ENCODE data around the gene STK4.

Gene STK4

DNA sequence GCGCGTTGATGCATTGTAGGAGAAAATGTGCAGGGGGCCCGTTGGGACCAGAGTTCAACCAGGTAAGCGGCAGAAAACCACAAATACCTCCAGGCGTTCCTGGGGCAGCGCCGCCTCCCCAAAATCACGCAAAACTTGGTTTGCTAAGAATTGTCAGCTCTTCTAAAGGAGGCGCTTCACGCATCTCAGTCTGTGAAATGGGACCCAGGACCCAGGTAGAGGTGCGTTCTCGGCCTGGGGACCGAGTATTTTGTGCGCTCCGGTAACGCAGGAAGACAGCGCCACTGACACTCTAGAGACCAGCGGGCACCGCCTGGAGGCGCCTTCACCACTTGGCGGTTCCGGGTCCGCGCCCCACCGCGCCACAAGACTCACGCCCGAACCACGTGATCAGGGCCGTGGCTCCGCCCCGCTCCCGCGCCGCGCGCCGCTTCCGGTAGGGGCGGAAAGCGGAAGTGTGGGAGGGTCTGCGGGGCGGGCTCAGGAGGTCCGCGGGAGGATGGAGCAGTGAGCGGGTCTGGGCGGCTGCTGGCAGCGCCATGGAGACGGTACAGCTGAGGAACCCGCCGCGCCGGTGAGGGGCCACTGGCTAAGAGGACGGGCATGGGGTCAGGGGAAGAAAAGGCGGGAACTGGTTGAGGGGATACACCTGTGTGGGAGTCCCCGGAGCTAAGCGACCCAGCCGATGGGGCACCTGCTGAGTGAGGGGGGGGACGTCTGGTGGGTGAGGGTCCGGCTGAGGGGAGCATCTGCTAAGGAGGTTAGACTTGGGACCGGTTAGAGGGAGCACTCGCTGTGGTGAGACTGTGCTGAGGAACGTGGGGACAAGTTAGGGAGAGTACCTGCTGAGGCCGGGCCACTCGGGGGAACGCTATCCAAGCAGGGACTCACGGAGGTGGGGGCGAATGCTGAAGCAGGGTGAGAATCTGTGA lies at the start of gene STK4:
STK4 (plus strand) TSS at position 483 of the 932 bp plus-strand sequence; CDS start at position 540, 57 bp downstream.
- peak; percentile 51 to 96 (median 90) for DNase-seq

DNA sequence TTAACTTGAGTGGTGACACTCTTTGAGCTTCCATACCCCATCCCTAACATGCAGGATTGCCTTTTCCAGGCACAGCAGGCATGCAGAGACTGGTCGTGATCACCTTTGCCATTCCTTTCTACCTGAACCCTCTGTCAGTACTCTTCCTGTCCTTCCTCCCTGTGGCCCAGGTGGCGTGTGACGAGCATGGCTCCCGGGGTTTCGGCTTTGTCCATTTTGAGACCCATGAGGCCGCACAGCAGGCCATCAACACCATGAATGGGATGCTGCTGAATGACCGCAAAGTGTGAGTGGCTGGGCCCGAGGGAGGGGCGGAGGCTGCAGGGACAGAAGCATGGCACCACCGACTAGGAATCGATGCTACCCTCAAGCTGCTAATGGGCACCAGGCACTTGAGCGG lies 49.7 kb upstream of the STK4 start:
- no peak for DNase-seq

DNA sequence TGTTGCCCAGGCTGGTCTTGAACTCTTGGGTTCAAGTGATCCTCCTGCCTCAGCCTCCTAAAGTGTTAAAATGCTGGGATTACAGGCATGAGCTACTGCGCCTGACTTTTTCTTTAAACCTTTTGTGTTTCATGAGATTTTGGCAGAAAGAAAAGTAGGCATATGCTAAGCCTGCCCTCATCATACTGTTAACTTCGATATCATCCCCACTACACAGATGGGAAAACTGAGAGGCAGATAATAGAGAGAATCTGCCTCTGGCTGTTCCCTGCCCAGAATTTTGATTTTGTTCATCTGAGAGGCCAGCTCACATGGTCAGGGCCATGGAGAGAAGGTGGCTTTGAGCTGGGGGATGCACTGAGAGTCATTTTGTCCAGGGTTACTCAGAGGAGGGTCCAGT lies 48.9 kb upstream of the STK4 start:
- no peak for DNase-seq

DNA sequence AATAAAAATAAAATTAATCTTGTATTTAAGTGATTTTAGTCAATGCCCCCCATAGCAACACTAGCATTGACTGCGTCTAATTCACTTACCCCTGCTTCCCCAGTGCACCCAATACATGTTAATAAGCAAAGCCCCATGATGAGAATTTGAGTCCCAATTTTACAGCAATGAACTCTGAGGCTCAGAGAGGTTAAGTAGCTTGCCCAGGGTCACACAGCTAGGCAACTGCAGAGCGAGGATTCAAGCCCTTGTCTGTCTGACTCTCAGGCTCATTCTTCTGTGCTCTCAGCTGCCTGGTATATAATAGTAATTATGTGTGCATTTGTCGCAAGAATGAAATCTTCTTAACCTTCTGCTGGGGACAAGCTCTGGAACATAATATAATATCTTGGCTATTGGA lies 48.0 kb upstream of the STK4 start:
- no peak for DNase-seq

DNA sequence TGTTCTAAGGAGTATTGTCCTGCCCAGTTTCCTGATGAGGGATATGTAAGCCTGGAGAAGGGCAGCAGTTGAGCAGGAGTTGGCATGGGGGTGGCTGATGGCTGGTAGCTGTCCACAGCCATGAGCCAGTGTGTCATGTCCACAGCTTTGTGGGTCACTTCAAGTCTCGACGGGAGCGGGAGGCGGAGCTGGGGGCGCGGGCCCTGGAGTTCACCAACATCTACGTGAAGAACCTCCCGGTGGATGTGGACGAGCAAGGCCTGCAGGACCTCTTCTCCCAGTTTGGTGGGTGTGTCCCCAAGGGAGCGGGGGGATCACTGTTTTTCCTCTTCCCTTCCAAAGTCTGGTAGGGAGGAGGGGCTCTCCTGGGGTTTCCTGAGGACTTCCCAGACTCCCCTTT lies 47.6 kb upstream of the STK4 start:
- no peak for DNase-seq

DNA sequence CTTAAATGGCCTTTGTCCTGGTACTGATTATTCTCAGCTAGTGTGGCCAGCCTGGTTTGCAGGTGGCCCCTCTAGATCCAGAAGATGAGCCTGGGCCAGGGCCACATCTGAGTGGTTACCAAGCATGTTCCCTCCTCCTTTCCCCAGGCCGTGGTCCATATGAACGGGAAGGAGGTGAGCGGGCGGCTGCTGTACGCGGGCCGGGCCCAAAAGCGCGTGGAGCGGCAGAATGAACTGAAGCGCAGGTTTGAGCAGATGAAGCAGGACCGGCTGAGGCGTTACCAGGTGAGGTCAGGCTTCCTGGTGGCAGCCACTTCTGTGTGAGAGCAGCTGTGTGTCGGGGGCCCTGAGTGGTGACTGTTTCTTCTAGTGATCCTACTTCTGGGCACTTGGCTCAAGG lies 44.9 kb upstream of the STK4 start:
- DNase-seq, result no peak

DNA sequence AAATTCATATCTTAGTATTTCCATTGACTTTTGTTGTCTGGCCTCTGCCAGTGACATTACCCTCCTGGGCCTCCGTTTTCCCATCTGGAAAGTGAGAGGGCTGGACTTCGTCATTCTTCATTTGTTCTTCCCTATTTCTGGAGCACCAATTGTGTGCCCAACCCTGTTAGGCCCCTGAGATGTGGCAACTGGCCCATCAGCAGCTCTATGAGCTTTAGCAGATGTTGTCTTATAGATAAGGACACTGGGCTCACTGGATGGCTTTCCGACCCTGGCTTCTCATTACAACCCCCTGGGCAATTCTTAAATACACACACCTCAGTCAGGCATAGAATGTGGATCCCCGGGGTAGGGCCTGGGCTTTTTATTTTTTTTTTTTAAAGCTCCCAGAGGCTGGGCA lies 41.8 kb upstream of the STK4 start:
- DNase-seq, result no peak

DNA sequence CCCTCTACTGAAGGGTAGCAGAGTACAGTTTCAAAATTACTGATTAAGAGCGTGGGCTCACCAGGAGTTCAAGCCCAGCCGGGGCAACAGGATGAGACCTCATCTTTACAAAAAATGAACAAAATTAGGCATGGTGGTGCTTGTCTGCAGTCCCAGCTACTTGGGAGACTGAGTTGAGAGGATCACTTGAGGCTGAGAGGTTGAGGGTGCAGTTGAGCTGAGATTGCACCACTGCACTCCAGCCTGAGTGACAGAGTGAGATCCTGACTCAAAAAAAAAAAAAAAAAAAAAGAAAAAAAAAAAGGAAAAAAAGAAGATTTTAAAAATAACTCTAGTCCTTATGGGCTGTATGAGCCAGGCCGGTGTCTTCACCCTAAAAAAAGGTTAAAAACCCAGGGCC lies 37.7 kb upstream of the STK4 start:
- no peak for DNase-seq

DNA sequence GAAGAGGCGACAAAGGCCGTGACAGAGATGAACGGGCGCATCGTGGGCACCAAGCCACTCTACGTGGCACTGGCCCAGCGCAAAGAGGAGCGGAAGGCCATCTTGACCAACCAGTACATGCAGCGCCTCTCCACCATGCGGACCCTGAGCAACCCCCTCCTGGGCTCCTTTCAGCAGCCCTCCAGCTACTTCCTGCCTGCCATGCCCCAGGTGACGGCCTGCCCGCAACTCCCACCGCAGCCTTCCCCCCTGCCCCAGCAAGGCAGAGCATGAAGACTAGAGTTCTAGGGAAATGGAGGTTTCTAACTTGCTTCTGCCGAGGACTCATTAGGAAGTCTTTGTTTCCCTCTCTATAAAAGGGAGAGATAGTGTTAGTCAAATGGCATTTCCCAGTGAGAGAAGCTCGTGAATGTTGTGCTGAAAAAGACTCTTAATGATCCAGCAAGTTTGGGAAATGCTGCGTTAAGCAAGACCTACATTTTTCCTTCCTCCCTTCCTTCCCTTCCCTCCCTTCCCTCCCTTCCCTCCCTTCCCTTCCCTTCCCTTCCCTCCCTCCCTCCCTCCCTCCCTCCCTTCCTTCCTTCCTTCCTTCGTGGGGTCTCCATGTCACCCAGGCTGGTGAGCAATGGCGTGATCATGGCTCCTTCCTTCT lies 35.7 kb upstream of the STK4 start:
- no peak for DNase-seq

DNA sequence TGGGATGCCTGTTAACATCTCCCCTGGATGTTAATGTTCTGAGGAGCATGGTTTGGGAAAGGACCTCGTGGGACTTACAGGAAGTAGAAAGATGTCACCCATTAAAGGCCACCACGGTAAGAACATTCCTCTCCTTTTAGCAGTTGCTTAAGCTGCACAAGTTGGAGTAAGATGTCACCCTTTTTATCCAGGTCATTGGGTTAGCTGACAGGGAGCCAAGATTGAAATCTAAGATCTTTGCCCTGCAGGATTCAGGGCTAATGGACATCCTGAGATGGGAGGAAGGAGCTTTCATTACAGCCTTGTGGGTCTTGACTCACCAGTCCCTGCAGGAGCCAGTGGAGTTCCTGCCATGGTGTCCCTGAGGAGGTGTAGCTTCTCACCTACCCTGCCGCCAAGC lies 34.4 kb upstream of the STK4 start:
- DNase-seq, result no peak

DNA sequence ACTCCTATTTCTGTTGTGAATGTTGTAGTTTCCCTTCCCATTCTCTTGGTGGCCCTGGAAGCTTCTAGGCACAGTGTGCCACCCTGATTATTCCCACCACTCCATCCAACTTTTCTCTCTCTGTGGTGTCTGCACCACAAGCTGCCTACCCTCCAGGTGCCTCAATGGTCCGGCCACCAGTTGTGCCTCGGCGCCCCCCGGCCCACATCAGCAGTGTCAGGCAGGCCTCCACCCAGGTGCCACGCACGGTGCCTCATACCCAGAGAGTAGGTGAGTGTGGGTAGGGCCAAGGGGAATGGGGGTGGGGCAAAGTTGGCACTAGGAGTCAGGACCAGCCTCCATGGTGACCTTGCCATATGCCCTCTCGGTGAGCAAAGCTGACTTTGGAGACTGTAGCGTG lies 33.4 kb upstream of the STK4 start:
- no peak for DNase-seq

DNA sequence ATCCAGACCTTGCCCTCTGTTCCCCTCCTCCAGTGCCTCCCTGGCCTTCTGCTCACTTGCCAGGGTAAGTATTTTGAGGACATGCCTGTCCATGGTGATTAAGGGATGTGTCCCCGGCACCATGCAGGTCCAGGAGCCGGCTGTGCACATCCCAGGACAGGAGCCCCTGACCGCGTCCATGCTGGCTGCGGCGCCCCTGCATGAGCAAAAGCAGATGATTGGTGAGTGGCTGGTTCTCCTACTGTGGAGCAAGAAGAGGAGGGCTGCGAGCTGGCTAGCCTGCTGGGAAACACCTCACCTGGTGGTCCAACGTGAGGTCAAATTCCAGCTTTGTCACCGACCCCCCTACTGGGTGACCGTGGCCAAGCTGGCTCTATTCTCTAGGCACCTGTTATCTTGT lies 29.8 kb upstream of the STK4 start:
- DNase-seq, result no peak

DNA sequence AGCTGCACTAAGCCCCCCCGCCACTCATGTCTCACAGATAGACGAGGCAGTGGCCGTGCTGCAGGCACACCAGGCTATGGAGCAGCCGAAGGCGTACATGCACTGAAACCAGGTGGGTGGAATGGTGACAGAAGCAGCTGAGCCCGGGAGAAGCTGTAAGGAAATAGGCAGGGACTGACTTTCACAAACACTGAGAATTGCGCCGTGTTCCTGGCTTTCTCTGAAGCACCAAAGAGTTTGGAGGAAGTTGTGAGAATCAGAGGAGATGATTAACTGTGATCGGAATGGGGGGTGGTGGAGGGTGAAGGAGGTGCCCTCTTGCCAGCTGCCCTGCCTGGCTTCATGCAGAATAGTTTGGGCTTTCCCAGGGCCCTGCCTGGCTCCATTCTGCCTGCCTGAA lies 27.7 kb upstream of the STK4 start:
- DNase-seq, result peak in 23 of 58 donors; percentile 2 to 31 (median 13)

DNA sequence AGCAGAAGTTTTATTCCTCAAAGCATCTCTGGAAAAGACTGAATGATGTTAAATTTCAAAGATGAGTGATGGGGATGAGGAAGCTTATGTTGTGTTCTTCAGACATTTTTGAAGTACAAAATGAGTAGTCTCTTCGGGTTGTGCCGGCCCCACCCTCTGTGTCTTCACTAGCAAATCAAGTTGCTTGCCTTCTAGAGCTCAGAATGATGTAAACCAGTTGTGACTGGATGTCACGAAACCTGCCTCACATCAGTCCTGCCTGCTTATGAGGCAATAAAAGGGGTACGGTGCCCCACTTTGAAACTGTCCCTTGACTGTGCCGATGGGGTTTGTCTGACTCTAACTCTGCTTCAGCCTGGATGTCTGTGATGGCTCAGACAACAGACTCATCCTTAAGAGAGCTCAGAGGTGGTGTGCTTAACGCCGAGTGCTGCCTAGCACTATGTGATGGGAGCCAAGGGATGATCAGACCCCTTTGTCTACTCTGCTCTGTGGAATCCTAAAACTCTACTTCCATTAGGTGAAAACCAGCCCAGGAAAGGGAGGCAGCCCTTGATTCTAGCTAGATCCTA lies 25.1 kb upstream of the STK4 start:
- no peak for DNase-seq

DNA sequence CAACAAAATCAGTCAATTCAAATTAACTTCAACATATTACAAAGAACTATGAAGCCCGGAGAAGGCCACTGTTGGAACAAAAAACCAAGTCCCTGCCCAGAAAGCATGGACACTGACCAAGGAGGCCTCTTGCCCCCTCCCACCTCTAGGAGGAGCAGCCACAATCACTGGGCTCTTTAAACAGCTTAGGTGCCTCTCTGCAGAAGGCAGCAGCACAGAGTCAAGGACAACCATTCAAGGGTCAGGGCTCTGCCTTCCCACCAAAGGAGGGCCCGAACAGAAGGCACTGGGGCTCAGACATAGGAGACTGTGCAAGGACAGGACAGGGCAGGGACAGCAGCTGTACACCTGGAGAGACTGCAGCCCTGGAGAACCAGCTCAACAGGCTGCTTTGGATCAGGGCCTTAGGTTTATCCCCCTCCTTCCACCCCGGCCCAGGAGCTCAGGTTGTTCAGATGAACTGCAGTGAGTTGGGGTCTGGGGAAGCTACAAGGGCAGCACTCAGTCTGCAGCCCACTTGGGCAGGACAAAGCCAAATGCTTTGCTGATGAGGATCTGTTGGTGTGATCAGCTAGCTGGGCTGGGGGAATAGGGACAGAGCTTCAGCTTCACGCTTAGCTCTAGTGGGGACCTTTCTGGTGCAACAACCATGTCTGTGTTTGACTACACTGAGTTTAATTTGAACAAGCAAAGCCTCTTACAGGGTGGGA lies 23.9 kb upstream of the STK4 start:
- DNase-seq, result no peak

DNA sequence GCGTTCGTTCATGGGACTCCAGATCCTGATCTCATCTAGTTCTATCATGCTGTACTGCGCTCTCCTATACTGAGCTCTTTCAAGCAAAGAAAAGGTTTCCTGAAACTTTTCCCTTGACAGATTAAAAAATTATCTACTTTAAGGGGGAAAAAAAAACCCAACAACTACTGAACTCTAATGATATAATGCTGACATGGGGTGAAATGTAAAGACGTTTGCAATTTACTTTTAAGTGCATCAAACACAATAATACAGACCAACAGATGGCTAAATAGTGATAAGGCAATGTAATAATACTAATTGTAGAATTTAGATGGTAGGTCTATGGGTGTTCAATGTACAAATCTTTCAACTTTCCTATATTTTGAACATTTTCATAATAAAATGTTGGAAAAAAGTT lies 22.5 kb upstream of the STK4 start:
- no peak for DNase-seq

DNA sequence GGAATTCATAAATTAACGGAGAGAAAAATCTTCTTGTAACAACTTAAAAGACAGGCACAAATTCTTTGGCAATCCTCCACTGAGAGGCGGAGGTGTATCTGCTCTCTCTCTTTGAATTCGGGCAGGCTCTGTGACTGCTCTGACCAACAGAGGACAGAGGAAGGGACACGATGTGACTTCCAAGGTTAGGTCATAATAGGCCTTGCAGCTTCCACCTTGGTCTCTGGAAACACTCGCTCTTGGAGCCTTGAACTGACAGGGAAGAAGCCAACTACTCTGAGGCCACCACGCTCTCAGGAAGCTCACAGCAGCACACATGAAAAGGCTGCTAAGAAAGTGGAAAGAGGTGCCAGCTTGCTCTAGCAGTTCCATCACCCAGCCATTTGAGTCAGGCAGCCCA lies 21.1 kb upstream of the STK4 start:
- no peak for DNase-seq

DNA sequence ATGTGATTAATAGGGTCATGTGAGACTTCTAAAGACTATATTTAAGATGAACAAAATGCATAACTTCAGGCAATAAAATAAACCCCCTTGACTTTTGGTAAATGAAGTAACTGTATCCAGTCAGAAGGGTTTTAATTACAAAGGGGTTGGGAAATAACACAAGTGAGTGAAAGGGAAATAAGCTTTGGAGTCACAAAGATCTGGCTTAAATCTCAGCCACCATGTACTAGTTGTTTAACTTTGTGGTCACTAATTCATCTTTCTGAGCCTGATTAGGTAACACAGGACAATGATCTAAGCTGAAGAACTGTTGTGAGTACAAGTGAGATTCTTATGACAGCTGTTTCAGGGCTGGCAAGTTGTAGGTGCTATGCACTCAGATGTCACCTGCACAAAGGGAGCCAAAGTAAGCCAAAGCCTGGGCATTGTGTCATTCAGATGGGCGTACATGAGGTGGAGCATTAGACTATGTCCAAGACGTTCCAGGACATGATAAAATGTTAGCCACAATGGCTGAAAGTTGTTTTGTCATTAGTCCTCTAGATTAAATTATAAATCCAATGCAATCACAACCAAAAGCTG lies 19.9 kb upstream of the STK4 start:
- no peak for DNase-seq

DNA sequence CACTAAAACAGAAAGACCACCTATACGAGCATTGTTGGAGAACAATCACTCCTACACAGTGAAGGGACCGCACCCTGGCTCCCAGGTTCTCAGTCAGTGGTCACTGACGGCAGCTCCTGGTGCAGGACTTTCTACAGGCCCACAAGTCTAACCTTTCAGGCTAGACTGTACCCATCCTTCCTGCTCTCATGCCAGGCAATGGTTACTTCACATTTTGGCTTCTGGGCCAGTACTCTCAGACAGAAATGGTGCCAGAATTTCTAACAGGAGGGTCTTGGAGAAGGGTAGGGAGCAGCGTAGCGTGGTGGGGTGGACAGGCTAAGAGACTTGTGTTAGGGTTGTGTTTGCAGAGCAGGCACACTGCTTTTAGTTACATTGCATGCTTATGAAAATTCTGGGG lies 18.2 kb upstream of the STK4 start:
- no peak for DNase-seq

DNA sequence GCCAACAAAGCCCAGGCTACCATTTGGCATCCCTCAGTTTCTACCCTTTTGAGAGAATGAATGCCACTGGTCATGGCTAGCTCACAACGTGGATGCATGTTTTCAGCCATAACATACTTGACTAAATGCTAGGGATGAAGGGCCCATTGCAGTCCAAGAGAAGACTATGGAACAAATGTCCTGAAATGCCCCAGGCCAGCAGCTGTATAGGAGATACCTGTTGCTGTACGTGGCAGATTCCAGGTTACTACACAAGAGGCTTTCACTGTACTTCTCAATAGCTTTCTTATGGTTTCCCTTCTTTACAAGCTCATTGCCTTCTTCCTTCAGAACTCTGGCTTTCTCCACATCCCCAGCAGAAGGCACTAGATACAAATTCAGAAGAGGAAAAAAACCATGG lies 17.8 kb upstream of the STK4 start:
- DNase-seq, result no peak

DNA sequence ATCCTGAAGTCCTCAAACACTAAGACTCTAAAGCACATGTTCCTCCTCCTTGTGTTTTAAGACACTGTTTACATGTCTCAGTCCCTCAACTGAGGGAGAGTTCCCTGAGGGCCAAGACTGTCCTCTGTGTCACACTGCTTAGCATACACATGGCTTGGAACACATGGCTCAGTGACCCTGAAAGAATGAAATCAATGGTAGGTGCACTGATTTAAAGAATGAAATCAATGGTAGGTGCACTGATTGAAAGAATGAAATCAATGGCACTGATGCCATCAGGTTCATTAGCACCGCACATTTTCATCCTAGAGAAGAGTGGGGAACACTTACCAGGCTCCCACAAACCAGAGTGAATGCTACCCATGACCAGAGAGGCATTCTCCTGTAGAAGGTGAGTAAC lies 15.9 kb upstream of the STK4 start:
- DNase-seq, result no peak

DNA sequence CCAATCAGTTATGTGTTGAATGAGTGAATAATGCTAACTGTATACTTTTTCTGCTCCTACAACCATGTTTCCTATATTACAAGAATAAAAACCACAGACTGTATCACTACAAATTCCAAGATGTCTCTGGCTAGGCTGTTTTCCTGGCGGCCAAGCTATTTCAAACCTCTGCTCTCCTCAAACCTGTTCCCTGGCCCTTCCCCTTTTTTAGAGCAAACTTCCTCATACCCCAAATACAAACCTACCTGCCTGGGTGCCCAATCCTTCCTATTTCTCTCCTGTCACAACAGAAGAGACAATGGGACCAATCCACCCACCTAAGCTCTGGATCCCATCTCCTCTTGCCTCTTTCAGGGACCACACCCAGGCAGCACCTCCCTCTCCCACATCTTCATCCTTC lies 13.6 kb upstream of the STK4 start:
- DNase-seq, result no peak

All from anterior cingulate cortex (tissue), 58 donors.